H9 (cell line): ENCODE data around the gene SLC9A6. TPM values are rescaled to one million over a fixed set of nuclear protein-coding genes. Genes with fewer than 3 reads are reported as not detected.

Source experiments
- DNase-seq: peaks from one replicate; pipeline ENCODE4 v3.0.0-alpha.2; 2017
- H2AFZ ChIP-seq: one replicate; pipeline ENCODE4 v1.6.1; 2013; ENCODE audit warnings: mild to moderate bottlenecking, low read length, control low read depth, moderate library complexity
- H2AK5ac ChIP-seq: 2 replicates; pipeline ENCODE4 v1.6.1; 2013; ENCODE audit warnings: low read length, control low read depth, mixed read lengths; ENCODE audit not compliant: insufficient read length
- H2BK120ac ChIP-seq: one replicate; pipeline ENCODE4 v1.6.1; 2013; ENCODE audit warnings: low read depth, mild to moderate bottlenecking, low read length, control low read depth, inconsistent platforms; ENCODE audit not compliant: poor library complexity, severe bottlenecking
- H2BK12ac ChIP-seq: 2 replicates; pipeline ENCODE4 v1.6.1; 2013; ENCODE audit warnings: low read length, control low read depth, mixed read lengths, low read depth; ENCODE audit not compliant: insufficient read length
- H2BK15ac ChIP-seq: 2 replicates; pipeline ENCODE4 v1.6.1; 2013; ENCODE audit warnings: low read depth, low read length, control low read depth
- H2BK20ac ChIP-seq: one replicate; pipeline ENCODE4 v1.6.1; 2013; ENCODE audit warnings: low read depth, mild to moderate bottlenecking, low read length, control low read depth, inconsistent platforms; ENCODE audit not compliant: poor library complexity, severe bottlenecking
- H2BK5ac ChIP-seq: 2 replicates; pipeline ENCODE4 v1.6.1; 2013; ENCODE audit warnings: low read length, control low read depth, mixed read lengths; ENCODE audit not compliant: insufficient read length
- H3K14ac ChIP-seq: 2 replicates; pipeline ENCODE4 v1.6.1; 2013; ENCODE audit warnings: low read length, control low read depth; ENCODE audit not compliant: insufficient read depth
- H3K18ac ChIP-seq: 2 replicates; pipeline ENCODE4 v1.6.1; 2013; ENCODE audit warnings: low read depth, mild to moderate bottlenecking, mixed read lengths, low read length, control low read depth; ENCODE audit not compliant: insufficient read length
- H3K23ac ChIP-seq: 2 replicates; pipeline ENCODE4 v1.6.1; 2013; ENCODE audit warnings: low read length, control low read depth, mixed read lengths, low read depth; ENCODE audit not compliant: insufficient read length
- H3K23me2 ChIP-seq: 2 replicates; pipeline ENCODE4 v1.6.1; 2013; ENCODE audit warnings: low read depth, mild to moderate bottlenecking, mixed read lengths, low read length, control low read depth; ENCODE audit not compliant: insufficient read length, poor library complexity, severe bottlenecking
- H3K27ac ChIP-seq: 2 replicates; pipeline ENCODE4 v1.5.1; 2013; ENCODE audit warnings: low read length, control low read depth, mixed read lengths, low read depth; ENCODE audit not compliant: insufficient read length
- H3K27me3 ChIP-seq: 2 replicates; pipeline ENCODE4 v1.6.1; 2013; ENCODE audit warnings: low read length, control low read depth, inconsistent platforms; ENCODE audit not compliant: insufficient read depth
- H3K4ac ChIP-seq: 2 replicates; pipeline ENCODE4 v1.6.1; 2013; ENCODE audit warnings: low read depth, mild to moderate bottlenecking, control low read depth, inconsistent platforms, low read length, moderate library complexity
- H3K4me1 ChIP-seq: 2 replicates; pipeline ENCODE4 v1.6.1; 2013; ENCODE audit warnings: low read length, control low read depth, inconsistent platforms; ENCODE audit not compliant: insufficient read depth
- H3K4me2 ChIP-seq: 2 replicates; pipeline ENCODE4 v1.6.1; 2013; ENCODE audit warnings: low read length, control low read depth, mixed read lengths; ENCODE audit not compliant: insufficient read length, insufficient read depth
- H3K56ac ChIP-seq: 2 replicates; pipeline ENCODE4 v1.6.1; 2013; ENCODE audit warnings: low read depth, mild to moderate bottlenecking, mixed read lengths, low read length, control low read depth; ENCODE audit not compliant: insufficient read length
- H3K79me1 ChIP-seq: 2 replicates; pipeline ENCODE4 v1.6.1; 2013; ENCODE audit warnings: low read depth, mild to moderate bottlenecking, moderate library complexity, low read length, control low read depth, inconsistent platforms; ENCODE audit not compliant: insufficient read depth, poor library complexity, severe bottlenecking
- H3K79me2 ChIP-seq: 2 replicates; pipeline ENCODE4 v1.6.1; 2013; ENCODE audit warnings: low read length, control low read depth, inconsistent platforms; ENCODE audit not compliant: insufficient read depth
- H3K9ac ChIP-seq: 2 replicates; pipeline ENCODE4 v1.6.1; 2013; ENCODE audit warnings: low read length, control low read depth, mixed read lengths; ENCODE audit not compliant: insufficient read length; ENCODE audit errors: extremely low read depth
- H3K9me3 ChIP-seq: one replicate; pipeline ENCODE4 v1.6.1; 2013; ENCODE audit warnings: low read depth, low read length, inconsistent platforms; ENCODE audit not compliant: control insufficient read depth
- H3T11ph ChIP-seq: one replicate; pipeline ENCODE4 v1.6.1; 2013; ENCODE audit warnings: mild to moderate bottlenecking, low read length, control low read depth, inconsistent platforms
- H4K20me1 ChIP-seq: one replicate; pipeline ENCODE4 v1.6.1; 2013; ENCODE audit not compliant: control insufficient read depth, insufficient read length, insufficient read depth
- H4K5ac ChIP-seq: 2 replicates; pipeline ENCODE4 v1.6.1; 2013; ENCODE audit warnings: low read depth, mild to moderate bottlenecking, mixed read lengths, low read length, control low read depth; ENCODE audit not compliant: insufficient read length
- H4K8ac ChIP-seq: replicated peaks from 2 replicates; pipeline ENCODE4 v1.6.1; 2013; ENCODE audit warnings: low read length, control low read depth, mixed read lengths, low read depth; ENCODE audit not compliant: insufficient read length
- H4K91ac ChIP-seq: 2 replicates; pipeline ENCODE4 v1.6.1; 2013; ENCODE audit warnings: low read depth, mild to moderate bottlenecking, moderate library complexity, mixed read lengths, low read length, control low read depth; ENCODE audit not compliant: insufficient read length
- H3K27ac Mint-ChIP-seq, 3 experiments: 2 replicates in 2 of 3; 3 replicates in 1 of 3; pipeline ENCODE4 v1.8.0; 2020 to 2021; ENCODE audit warnings: mixed read lengths in 3 of 3, mild to moderate bottlenecking in 1 of 3, moderate library complexity in 1 of 3
- H3K27me3 Mint-ChIP-seq: 2 replicates; pipeline ENCODE4 v1.8.0; 2021; ENCODE audit warnings: low read depth, mild to moderate bottlenecking, moderate library complexity, mixed read lengths
- H3K36me3 Mint-ChIP-seq, 3 experiments: 2 replicates in 2 of 3; 3 replicates in 1 of 3; pipeline ENCODE4 v1.8.0; 2020 to 2021; ENCODE audit warnings: low read depth in 3 of 3, mixed read lengths in 3 of 3; ENCODE audit not compliant: insufficient read depth in 1 of 3
- H3K4me1 Mint-ChIP-seq, 2 experiments: 2 replicates each; pipeline ENCODE4 v1.8.0; 2020; ENCODE audit warnings: mixed read lengths in 2 of 2
- H3K4me3 Mint-ChIP-seq, 2 experiments: 2 replicates in 1 of 2; 3 replicates in 1 of 2; pipeline ENCODE4 v1.8.0; 2020 to 2021; ENCODE audit warnings: mild to moderate bottlenecking in 2 of 2, mixed read lengths in 2 of 2, moderate library complexity in 1 of 2
- H3K9me3 Mint-ChIP-seq, 2 experiments: 2 replicates in 1 of 2; 3 replicates in 1 of 2; pipeline ENCODE4 v1.8.0; 2020; ENCODE audit warnings: mild to moderate bottlenecking in 2 of 2, mixed read lengths in 2 of 2, moderate library complexity in 1 of 2
- CTCF ChIP-seq: fragments of 200-600 bp; sonication (generic); conservative IDR thresholded peaks from 3 replicates; pipeline ENCODE4 v1.8.0; 2021; ENCODE audit warnings: antibody characterized with exemption, mild to moderate bottlenecking
- WGBS: extraction: QIAGEN DNeasy Blood & Tissue Kit; methylation state at CpG from one replicate; pipeline ENCODE4 v1.1.7; 2013; ENCODE audit warnings: missing lambda C conversion rate, low lambda C conversion rate, mixed read lengths; ENCODE audit not compliant: insufficient read length; ENCODE audit errors: extremely low coverage; 5-methylcytosine and 5-hydroxymethylcytosine counted together
- total RNA-seq: library from RNA; stranded (reverse); gene quantifications from 2 replicates; pipeline ENCODE4 v1.2.1, GENCODE V29; 2021

SLC9A6 gene
- total RNA-seq, 1 experiment from 2014 or later = 12.3 TPM

DNA sequence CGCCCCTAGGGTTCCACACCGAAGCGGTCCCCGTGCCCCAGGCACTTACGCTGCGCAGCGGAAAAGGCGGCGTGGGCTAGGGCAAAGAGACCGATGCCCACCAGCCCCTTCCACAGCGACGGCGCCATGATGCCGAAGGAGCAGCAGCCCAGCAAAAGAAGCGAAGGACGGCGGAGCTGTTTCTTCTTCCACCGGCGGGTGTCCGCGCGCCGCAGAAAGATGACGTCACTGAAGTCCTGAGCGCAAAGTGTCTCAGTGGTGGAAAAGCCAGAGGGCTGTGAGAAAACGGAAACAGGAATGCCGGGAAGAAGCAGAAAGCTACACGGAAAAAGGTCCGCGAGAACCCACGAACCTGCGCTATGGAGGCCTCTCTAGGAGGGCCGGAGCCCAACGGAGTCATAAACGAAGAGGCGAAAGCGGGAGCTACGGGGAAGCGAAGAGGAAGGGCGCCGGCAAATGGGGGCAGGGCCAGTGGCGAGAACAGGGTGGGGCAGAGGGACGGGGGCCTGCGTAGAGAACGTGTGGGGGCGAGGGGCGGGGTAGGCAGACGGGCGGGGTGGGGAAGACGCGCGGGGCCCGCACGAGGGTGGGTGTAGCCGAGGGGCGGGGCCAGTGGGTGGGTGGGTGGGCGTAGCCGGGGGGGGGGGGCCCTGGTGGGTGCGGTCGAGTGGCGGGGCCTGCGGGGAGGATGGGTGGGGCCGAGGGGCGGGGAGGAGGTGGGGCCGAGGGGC, 11.5 kb upstream of the SLC9A6 start, which contains the start of gene MMGT1:
MMGT1 (minus strand) TSS at position 441 of the 731 bp plus-strand sequence; CDS start at position 128, 313 bp downstream.
- no peak within 1 kb of the TSS for H4K5ac ChIP-seq
- H2BK12ac ChIP-seq = peak within 1 kb of the TSS; percentile 76
- peaks cover 0 to 18% (median 0%) of the 10 kb centered on the region in 3 experiments; a peak in 3 of 7 replicates for H3K36me3 Mint-ChIP-seq
- peak within 1 kb of the TSS; percentile 99 to 100 (median 99); a peak in 6 of 7 replicates for H3K27ac Mint-ChIP-seq
- no peak within 1 kb of the TSS for H3K27ac ChIP-seq
- H2BK20ac ChIP-seq = no peak within 1 kb of the TSS
- H3K18ac ChIP-seq = peak within 1 kb of the TSS; percentile 50
- H3K4me3 Mint-ChIP-seq = peak within 1 kb of the TSS; percentile 89 to 90
- H3K14ac ChIP-seq = peak within 1 kb of the TSS; percentile 87
- H3K9me3 Mint-ChIP-seq = peaks cover 57 to 60% of the 10 kb centered on the region in 2 experiments
- H2BK15ac ChIP-seq = no peak within 1 kb of the TSS
- H3T11ph ChIP-seq = no peak within 1 kb of the TSS
- H4K91ac ChIP-seq = no peak within 1 kb of the TSS
- no peak within 1 kb of the TSS for H2BK5ac ChIP-seq
- peaks cover 5% of the 10 kb centered on the region for H3K23me2 ChIP-seq
- no peak within 1 kb of the TSS for H2AK5ac ChIP-seq
- TF ChIP-seq CTCF = no peak
- H3K4me2 ChIP-seq = peak within 1 kb of the TSS; percentile 84
- no peak within 1 kb of the TSS for H4K8ac ChIP-seq
- DNase-seq = peak; percentile 80
- peaks cover 12% of the 10 kb centered on the region for H3K9me3 ChIP-seq
- no CpG with 5 or more reads among the region's 65 CpGs for WGBS
- H3K27me3 Mint-ChIP-seq = no peaks in the 10 kb centered on the region
- no peaks in the 10 kb centered on the region for H3K4me1 ChIP-seq
- no peaks in the 10 kb centered on the region for H3K79me1 ChIP-seq
- no peaks in the 10 kb centered on the region for H3K27me3 ChIP-seq
- no peak within 1 kb of the TSS for H3K56ac ChIP-seq
- H3K9ac ChIP-seq = peak within 1 kb of the TSS; percentile 60
- no peak within 1 kb of the TSS for H2AFZ ChIP-seq
- H3K79me2 ChIP-seq = peaks cover 9% of the 10 kb centered on the region; the same call in 1 of the 2 replicates
- no peaks in the 10 kb centered on the region for H4K20me1 ChIP-seq
- peaks cover 14 to 15% of the 10 kb centered on the region in 2 experiments; a peak in 3 of 4 replicates for H3K4me1 Mint-ChIP-seq
- H2BK120ac ChIP-seq = no peak within 1 kb of the TSS
- no peak within 1 kb of the TSS for H3K23ac ChIP-seq
- no peak within 1 kb of the TSS for H3K4ac ChIP-seq
